ENCODE data around the gene PRR23E. TPM values are rescaled to one million over a fixed set of nuclear protein-coding genes. Genes with fewer than 3 reads are reported as not detected.

The PRR23E gene
- total RNA-seq, 6 experiments from 2014 or later: not detected

DNA sequence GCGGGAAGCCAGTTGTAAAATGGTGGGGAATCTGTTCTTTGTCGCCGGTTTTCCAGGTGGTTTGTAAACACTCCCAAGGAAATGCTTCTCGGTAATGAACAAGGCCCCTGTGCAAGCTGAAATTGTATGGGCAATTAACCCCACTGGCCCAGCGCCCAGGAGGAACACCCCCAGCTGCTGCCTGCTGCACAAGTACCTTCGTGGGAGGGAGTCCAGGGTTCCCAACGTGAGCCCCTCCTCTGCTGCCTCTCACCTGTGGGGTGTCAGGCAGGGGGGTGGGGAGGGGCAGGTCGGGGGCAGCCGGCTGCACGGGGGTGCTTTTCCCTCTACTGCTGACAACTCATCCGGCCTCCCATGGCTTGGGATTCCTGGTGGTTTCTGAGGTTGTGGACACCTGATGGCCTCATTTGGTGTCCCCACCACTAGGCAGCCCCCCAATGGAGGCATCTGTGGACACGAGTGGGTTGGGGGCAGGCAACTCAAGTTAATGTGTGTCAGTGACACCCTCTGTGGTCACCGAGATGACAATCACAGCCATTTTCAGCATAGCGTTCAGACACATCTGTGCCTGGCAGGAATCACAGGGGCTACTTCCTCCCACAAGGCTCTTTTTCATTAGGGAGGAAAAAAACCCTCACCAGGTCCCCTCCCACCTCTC lies 35.6 kb upstream of the PRR23E start:
- no peak for DNase-seq
- no peak overlapping the region for H3K4me3 ChIP-seq
- TF ChIP-seq POLR2A (IDR thresholded peaks at IDR 0.05): no peak
- TF ChIP-seq, protein P1, sequence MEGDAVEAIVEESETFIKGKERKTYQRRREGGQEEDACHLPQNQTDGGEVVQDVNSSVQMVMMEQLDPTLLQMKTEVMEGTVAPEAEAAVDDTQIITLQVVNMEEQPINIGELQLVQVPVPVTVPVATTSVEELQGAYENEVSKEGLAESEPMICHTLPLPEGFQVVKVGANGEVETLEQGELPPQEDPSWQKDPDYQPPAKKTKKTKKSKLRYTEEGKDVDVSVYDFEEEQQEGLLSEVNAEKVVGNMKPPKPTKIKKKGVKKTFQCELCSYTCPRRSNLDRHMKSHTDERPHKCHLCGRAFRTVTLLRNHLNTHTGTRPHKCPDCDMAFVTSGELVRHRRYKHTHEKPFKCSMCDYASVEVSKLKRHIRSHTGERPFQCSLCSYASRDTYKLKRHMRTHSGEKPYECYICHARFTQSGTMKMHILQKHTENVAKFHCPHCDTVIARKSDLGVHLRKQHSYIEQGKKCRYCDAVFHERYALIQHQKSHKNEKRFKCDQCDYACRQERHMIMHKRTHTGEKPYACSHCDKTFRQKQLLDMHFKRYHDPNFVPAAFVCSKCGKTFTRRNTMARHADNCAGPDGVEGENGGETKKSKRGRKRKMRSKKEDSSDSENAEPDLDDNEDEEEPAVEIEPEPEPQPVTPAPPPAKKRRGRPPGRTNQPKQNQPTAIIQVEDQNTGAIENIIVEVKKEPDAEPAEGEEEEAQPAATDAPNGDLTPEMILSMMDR (IDR thresholded peaks at IDR 0.05): no peak
- H3K36me3 ChIP-seq: no peaks in the 10 kb centered on the region
- no peaks in the 10 kb centered on the region for H3K27me3 ChIP-seq
- H3K9me3 ChIP-seq: no peaks in the 10 kb centered on the region
- H3K4me1 ChIP-seq: no peaks in the 10 kb centered on the region
- ATAC-seq: no peak
- intact Hi-C loops (cut with DNase I): no loop called here
- H3K27ac ChIP-seq: no peak overlapping the region
- 24% methylated on average over 2 of the region's 14 CpGs for WGBS (ENCODE audit: insufficient coverage, low coverage, low lambda C conversion rate, missing lambda C conversion rate)

DNA sequence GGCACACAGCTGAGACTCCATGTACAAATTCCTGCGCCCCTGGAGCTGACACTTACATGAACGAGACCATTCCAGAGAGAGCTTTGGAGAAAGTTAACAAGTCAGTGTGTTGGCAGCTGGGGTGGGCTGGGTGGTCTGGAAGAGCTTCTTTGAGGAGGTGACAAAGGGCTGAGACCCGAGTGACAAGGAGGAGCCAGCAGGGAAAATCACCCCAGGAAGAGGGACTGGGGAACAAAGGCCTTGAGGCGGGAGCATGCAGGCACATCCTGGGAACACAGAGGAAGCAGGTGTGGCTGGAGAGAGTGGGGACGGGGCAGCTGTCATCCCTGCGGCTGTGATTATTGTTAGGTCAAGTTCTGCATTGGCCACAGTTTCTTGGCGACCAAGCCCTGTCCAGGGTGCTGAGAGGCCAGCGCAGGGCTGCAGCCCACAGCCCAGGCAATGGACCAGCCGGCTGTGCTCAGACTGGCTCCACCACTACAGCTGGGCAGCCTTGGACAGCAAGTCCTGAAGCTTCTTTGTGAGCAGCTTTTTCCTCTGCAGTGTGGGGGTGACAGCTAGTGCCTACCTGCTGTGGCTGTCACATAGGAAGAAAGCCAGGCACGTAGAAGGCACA lies 34.2 kb upstream of the PRR23E start:
- no peak for TF ChIP-seq POLR2A (IDR thresholded peaks at IDR 0.05)
- TF ChIP-seq, protein P1 (IDR thresholded peaks at IDR 0.05): no peak
- Histone ChIP-seq H3K36me3 (no peaks in the 10 kb centered on the region), H3K9me3 (no peaks in the 10 kb centered on the region), H3K4me1 (no peaks in the 10 kb centered on the region), H3K27me3 (no peaks in the 10 kb centered on the region), H3K4me3 (no peak overlapping the region), H3K27ac (no peak overlapping the region)
- intact Hi-C loops (cut with DNase I): no loop called here
- peak in 1 of 3 donors; percentile 49 for DNase-seq
- 47% methylated on average over 3 of the region's 10 CpGs for WGBS (ENCODE audit: insufficient coverage, low coverage, low lambda C conversion rate, missing lambda C conversion rate)
- peak in 3 of 4 donors; percentile 26 to 64 (median 27) for ATAC-seq

DNA sequence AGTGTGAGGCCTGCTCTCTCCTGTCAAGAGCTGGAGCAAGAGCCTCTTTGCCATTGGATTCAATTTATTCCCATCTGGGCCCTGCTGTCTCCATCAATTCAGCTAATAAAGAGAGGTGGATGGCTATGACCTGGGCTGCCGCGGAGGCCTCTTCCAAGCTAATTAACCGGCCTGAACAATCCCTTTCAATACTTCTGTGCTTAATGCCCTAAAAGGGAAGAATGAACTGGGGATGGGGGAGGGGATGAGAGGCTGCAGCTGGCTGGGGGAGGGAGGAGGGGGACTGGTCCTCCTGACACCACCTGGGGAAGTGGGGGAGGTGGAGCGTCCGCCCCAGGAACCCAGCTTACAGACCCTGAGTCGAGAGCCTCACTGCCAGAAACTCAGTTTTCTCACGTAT lies 33.4 kb upstream of the PRR23E start:
- no peak for TF ChIP-seq POLR2A (IDR thresholded peaks at IDR 0.05)
- TF ChIP-seq, protein P1 (IDR thresholded peaks at IDR 0.05): no peak
- no peak overlapping the region for H3K4me3 ChIP-seq
- no peak for ATAC-seq
- no peaks in the 10 kb centered on the region for H3K9me3 ChIP-seq
- no peaks in the 10 kb centered on the region for H3K36me3 ChIP-seq
- H3K4me1 ChIP-seq: no peaks in the 10 kb centered on the region
- peak in 1 of 3 donors; percentile 20 for DNase-seq
- 18% methylated on average over 5 of the region's 7 CpGs for WGBS (ENCODE audit: insufficient coverage, low coverage, low lambda C conversion rate, missing lambda C conversion rate)
- no peaks in the 10 kb centered on the region for H3K27me3 ChIP-seq
- no peak overlapping the region for H3K27ac ChIP-seq
- intact Hi-C loops (cut with DNase I): no loop called here

DNA sequence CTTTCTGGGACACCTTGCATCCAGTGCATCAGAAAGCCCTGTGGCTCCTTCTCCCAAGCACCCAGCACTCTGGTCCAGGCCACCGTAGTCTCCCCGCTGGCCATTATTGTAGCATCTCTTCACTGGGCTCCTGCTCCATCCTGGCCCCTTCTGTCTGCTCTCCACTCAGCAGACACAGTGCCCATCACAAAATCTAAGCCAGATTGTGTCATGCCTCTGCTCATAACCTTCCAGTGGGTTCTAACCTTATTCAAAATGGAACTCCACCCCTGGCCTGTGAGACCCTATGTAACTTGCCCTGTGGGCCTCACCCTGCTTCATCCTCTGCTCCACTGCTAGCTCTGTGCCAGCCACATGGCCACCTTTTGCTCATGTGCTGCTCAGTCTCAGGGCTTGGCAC lies 31.7 kb upstream of the PRR23E start:
- TF ChIP-seq, protein P1 (IDR thresholded peaks at IDR 0.05): no peak
- no peak for TF ChIP-seq POLR2A (IDR thresholded peaks at IDR 0.05)
- no peak overlapping the region for H3K4me3 ChIP-seq
- no peak overlapping the region for H3K27ac ChIP-seq

More for the DNA sequence above, 31.7 kb upstream of the PRR23E start:
- Histone ChIP-seq H3K36me3 (no peaks in the 10 kb centered on the region), H3K4me1 (no peaks in the 10 kb centered on the region), H3K9me3 (no peaks in the 10 kb centered on the region), H3K27me3 (no peaks in the 10 kb centered on the region)
- 80% methylated on average over 1 of the region's 2 CpGs for WGBS (ENCODE audit: insufficient coverage, low coverage, low lambda C conversion rate, missing lambda C conversion rate)
- no peak for ATAC-seq
- intact Hi-C loops (cut with DNase I): no loop called here
- DNase-seq: peak in 1 of 3 donors; percentile 25
